NCI-H1930 (cell line): ENCODE measurements around the gene NUCKS1.

Experiments used
- DNase-seq, 2 experiments: peaks; one replicate each; lab custom pipeline; 2025; lab: John Stamatoyannopoulos, UW

The NUCKS1 gene

DNA sequence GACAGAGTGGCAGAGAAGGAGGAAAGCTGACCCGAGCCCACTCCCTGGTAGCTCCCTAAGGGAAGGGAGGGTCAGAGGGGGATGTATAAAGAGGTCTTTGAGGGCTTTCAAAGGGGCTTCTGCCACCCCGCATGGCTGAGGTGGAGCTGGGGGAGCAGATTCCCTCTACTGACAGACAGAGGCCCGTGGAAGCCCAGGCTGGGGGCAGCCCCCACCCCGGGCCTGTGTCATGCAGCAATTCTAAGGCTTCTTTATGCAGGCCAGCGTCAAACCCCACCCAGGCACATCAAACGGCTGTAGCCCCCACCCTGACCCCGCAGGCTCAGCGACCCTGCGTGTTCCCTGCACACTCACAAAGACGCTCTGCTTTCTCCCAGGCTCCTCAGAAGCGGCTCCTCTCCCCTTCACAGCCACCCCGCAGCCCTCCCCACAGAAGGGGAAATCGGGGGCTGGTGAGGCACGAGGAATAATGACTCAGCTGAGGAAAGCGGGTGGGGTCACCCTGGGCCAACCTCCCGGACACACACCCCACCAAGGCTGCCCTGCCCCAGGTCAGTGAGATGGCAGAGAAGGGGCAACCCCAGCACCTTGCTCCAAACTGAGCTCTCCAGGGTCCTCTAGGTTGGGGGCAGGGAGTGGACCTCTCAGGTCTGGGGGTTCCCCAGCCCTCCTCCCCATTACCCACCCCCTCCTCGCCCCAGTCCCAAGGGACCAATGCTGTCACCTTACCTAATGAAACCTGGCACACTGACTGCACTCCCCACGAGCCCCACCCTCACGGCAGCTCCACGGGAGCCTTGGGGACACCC is 80.4 kb downstream of the NUCKS1 start:
- DNase-seq, result no peak

DNA sequence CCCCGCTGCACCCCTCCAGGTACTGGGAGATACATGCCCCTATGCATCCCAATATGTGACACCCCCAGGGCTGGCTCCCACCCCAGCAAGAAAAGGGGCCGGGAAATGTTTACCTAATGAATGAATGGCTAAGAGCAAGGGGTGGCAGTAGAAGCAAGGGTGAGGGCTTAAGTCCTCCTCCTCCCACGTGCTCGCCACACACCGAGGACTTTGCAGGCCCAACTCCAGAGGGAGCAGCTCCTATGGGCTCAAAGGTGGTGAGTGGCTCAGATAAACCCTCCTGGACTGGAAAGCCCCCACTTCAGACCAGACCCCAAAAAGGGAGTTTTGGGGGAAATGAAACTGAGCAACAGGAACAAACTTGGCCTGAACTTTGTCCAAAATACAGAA is 81.0 kb downstream of the NUCKS1 start:
- DNase-seq, result no peak

GRCh38 chr1:205667909-205668643 is 81.9 kb downstream of the NUCKS1 start:
- no peak for DNase-seq

DNA sequence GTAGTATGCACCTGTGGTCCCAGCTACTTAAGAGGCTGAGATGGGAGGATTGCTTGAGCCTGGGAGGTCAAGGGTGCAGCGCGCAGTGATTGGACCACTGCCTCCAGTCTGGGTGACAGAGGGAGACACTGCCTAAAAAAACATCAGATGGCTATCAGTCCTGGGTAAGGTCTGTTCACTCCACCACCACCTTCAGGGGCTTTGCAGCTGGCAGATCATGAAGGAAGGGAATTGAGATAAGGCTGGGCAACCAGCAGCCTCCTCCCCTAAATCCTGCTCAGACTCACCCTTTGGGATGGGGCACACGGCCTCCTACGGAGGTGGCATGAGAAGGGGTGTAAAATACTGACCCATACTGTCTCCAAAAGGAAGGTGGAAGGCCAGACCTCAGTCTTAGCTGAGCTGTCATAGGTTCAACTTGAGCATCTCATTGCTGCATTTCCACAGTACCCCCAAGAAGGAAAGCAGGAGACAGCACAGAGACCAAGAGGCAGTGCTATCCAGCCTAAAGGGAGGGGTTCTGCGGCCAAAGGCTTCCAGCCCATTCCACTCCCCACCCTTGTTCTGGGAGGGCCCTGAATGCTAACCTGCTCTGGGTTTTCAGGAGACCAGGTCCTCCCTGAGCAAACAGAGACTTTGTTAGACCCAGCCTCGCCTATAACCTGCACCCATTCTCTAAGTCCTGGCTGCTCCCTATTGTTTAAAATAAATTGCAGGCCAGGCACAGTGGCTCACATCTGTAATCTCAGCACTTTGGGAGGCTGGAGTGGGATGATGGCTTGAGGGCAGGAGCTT is 83.4 kb downstream of the NUCKS1 start:
- DNase-seq, result no peak

DNA sequence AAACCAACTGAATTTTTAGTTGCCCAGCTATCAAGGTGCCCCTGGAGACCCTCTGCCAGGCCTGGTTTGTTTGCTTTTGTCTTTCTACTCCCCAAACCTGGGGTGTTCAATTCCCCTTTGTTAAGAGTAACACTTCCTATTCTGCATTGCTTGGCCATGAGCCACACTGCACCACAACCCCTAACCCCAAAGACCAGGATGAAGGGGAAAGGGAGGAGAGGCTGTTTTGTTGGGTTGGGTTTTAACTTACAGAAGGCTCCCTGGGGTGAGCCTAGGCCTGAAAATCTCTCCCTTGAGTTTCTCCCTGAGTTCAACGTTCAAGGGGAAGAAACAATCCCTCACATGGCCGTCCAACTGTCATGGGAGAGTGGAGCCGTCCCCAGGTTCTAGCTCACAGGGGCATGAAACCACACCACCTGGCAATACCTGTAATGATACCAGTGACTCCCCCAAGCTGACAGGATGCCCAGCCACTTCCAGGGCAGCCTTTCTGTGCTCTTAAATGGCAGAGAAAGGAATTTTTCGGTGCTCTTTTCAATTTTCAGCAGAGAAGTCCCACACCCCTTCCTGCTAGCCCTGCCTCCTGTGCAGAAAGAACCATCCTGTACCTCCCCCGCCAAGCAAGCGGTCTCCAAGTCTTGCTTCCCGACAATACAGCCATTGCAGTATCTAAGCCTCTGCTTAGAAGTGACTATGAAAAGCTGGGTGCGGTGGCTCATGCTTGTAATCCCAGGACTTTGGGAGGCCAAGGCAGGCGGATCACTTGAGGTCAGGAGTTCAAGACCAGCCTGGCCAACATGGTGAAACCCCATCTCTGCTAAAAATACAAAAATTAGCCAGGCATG is 84.6 kb downstream of the NUCKS1 start:
- DNase-seq, result no peak

DNA sequence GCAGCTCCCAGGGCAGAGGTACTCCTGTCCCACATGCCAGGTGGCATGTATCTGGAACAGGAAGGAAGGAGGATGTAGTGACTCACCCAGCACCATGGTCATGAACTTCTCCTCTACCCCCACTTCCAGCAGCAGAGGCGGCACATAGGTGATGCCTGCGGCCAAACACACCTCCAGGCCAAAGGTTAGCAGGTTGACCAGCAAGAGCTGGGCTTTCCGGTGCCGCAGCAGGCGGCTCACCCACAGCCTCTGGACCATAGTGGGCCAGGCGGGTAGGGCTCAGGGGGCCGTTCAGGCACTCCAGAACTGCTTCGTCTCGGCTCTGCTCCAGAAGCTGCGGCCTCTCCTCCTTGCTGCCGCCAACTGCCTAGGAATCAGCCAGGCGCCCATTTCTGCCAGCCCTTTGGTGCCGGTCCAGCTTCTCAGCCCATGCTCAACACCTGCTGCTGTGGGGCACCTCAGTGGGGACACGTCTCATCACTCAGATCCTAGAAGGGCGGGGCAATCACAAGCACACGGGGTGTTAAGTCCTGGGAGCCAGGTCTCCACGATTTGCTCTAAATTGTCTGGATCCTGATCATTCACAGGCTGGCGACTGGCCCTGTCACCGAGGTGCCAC is 85.5 kb downstream of the NUCKS1 start:
- DNase-seq, result no peak

GRCh38 chr1:205663286-205663936 is 86.6 kb downstream of the NUCKS1 start:
- no peak for DNase-seq
